ENCODE results near the gene PDIA6. TPM values are rescaled to one million over a fixed set of nuclear protein-coding genes. Genes with fewer than 3 reads are reported as not detected.
"Not testable (repeated sequence)": the region's sequence is repeated elsewhere in the genome, so short reads cannot be mapped to it uniquely, and the experiment has no call there.

The PDIA6 gene
- total RNA-seq, 1 donor from 2014 or later = 210 TPM

GRCh38 chr2:10781746-10782145 is 30.8 kb downstream of the PDIA6 start:
- Mint-ChIP-seq H3K27me3 (ENCODE audit: low read depth) (no peaks in the 10 kb centered on the region), H3K27ac (no peak overlapping the region), H3K9me3 (no peaks in the 10 kb centered on the region), H3K4me1 (ENCODE audit: low read depth) (no peaks in the 10 kb centered on the region), H3K36me3 (ENCODE audit: low read depth) (peaks cover 65% of the 10 kb centered on the region), H3K4me3 (ENCODE audit: low read depth) (no peak overlapping the region)
- DNase-seq (ENCODE audit: low spot score) = no peak
- intact Hi-C loops (cut with micrococcal nuclease) = no loop called here

DNA sequence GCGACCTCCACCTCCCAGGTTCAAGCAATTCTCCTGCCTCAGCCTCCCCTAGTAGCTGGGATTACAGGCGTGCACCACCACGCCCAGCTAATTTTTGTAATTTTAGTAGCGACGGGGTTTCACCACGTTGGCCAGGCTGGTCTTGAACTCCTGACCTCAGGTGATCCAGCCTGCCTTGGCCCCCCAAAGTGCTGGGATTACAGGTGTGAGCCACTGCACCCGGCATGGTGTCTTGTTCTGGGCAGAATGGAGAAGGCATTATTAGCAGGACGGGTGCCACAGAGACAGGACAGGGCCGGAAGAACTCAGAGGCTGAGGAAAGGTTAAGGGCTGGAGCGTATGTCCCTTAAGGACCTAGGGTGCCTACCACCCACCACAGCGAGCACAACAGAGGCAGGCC is 31.8 kb downstream of the PDIA6 start:
- intact Hi-C loops (cut with micrococcal nuclease); H3K4me1 Mint-ChIP-seq (ENCODE audit: low read depth); H3K27ac Mint-ChIP-seq; H3K27me3 Mint-ChIP-seq (ENCODE audit: low read depth); H3K9me3 Mint-ChIP-seq; H3K4me3 Mint-ChIP-seq (ENCODE audit: low read depth); DNase-seq (ENCODE audit: low spot score): not testable (repeated sequence)
- peaks cover 56% of the 10 kb centered on the region for H3K36me3 Mint-ChIP-seq (ENCODE audit: low read depth)

- intact Hi-C loops (cut with micrococcal nuclease) = no loop called here
- Mint-ChIP-seq H3K4me1 (ENCODE audit: low read depth) (no peaks in the 10 kb centered on the region), H3K36me3 (ENCODE audit: low read depth) (peaks cover 53% of the 10 kb centered on the region), H3K27me3 (ENCODE audit: low read depth) (no peaks in the 10 kb centered on the region), H3K27ac (no peak overlapping the region), H3K4me3 (ENCODE audit: low read depth) (no peak overlapping the region), H3K9me3 (no peaks in the 10 kb centered on the region)
- DNase-seq (ENCODE audit: low spot score) = no peak
Observed at GRCh38 chr2:10780491-10780820, 32.1 kb downstream of the PDIA6 start.

DNA sequence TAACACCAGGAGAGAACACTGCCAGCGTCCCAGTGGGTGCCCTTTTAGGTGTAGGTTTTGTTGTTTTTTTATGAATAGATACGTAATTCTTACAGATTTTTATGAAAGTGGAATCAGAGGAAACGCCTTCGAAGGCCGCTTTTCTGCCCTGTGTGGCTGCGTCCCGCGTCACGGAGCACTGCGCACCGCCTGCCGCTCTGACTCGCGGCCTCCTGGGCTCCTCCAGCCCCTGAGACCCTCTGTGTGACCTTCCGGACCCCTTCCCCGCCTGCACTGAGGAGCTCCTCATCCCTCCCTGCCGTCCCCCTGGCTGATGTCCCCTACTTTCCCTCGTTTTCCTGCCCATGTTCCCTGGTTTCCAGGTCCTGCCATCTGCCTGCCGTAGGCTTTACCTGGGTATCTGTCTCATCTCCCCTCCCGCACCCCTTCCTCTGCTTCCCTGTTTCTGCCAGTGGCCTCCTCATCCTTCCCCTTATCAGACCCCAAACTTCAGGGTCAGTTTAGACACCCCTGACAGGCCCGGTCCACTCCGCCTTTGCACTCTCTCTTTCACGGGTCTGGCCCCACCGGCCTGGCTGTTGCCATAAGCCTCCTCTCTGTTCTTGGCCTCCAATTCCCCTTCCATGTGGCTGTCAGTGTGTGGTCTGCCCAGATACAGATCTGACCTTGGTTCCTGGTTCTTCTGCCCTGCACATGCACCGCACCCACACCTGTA is 32.7 kb downstream of the PDIA6 start:
- H3K36me3 Mint-ChIP-seq (ENCODE audit: low read depth) = peaks cover 48% of the 10 kb centered on the region
- no peak overlapping the region for H3K4me3 Mint-ChIP-seq (ENCODE audit: low read depth)
- no peak overlapping the region for H3K27ac Mint-ChIP-seq
- H3K9me3 Mint-ChIP-seq = no peaks in the 10 kb centered on the region
- DNase-seq (ENCODE audit: low spot score) = no peak
- intact Hi-C loops (cut with micrococcal nuclease) = no loop called here
- no peaks in the 10 kb centered on the region for H3K27me3 Mint-ChIP-seq (ENCODE audit: low read depth)
- H3K4me1 Mint-ChIP-seq (ENCODE audit: low read depth) = no peaks in the 10 kb centered on the region

DNA sequence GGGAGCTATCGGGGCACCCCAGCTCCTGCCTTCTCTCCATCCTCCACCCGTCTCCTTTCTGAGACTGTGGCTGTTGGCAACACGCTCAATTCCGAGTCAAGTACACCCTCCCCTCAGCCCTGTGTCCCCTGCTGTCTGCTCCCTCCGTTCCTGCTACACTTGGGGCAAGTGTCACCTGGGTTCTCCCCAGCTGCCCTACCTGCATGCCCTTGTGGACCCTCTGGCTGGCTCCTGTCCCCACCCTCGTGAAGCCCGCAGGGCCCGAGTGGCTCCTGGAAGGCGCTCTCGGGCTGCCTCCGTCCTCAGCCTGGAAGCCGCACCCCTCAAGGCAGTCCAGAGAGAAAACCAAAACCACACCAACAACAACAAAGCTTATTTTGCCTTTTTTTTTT is 33.9 kb downstream of the PDIA6 start:
- H3K9me3 Mint-ChIP-seq = no peaks in the 10 kb centered on the region
- H3K4me3 Mint-ChIP-seq (ENCODE audit: low read depth) = no peak overlapping the region
- no peaks in the 10 kb centered on the region for H3K4me1 Mint-ChIP-seq (ENCODE audit: low read depth)
- intact Hi-C loops (cut with micrococcal nuclease) = no loop called here
- H3K27ac Mint-ChIP-seq = no peak overlapping the region
- H3K27me3 Mint-ChIP-seq (ENCODE audit: low read depth) = no peaks in the 10 kb centered on the region
- DNase-seq (ENCODE audit: low spot score) = no peak
- peaks cover 36% of the 10 kb centered on the region for H3K36me3 Mint-ChIP-seq (ENCODE audit: low read depth)

GRCh38 chr2:10777842-10778723 is 34.5 kb downstream of the PDIA6 start:
- DNase-seq (ENCODE audit: low spot score) = no peak
- Mint-ChIP-seq H3K27ac (no peak overlapping the region), H3K4me3 (ENCODE audit: low read depth) (no peak overlapping the region), H3K36me3 (ENCODE audit: low read depth) (peaks cover 29% of the 10 kb centered on the region), H3K9me3 (no peaks in the 10 kb centered on the region), H3K27me3 (ENCODE audit: low read depth) (no peaks in the 10 kb centered on the region), H3K4me1 (ENCODE audit: low read depth) (no peaks in the 10 kb centered on the region)
- intact Hi-C loops (cut with micrococcal nuclease) = no loop called here

DNA sequence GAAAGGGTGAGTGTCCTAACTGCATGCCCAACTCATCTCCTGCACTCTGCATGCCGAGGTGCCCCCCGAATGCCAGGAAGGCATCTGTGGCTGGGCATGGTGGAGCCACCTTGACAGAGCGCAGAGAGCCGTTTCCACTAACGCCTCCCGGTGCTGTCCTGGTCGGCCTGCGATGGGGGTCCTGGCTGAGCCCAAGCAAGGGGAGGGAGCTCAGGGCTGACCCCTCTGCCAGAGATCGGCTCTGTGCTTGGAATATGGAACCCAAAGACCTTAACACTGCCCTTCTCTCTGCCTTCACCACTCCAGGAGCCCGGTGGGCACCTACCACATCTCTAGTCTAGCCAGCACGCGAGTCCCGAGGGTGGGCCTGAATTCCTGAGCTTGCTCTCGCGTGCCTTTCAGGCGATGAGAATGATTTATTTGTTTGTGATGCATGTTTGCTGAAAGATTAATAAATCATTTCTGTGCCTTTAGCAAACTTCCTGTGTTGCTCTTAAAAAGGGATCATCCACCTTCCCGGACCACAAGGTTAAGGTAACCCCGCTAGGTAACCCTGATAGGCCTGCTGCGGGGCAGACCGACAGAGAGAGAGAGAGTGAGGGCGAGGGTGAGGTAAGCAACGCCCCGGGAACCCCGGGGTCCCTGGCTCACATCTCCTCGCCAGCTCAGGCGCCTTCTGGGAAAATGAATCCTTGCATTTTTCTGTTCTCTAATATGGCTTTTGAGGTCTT is 35.3 kb downstream of the PDIA6 start:
- Mint-ChIP-seq H3K9me3 (no peaks in the 10 kb centered on the region), H3K36me3 (ENCODE audit: low read depth) (peaks cover 25% of the 10 kb centered on the region), H3K4me1 (ENCODE audit: low read depth) (no peaks in the 10 kb centered on the region), H3K4me3 (ENCODE audit: low read depth) (no peak overlapping the region), H3K27ac (no peak overlapping the region), H3K27me3 (ENCODE audit: low read depth) (no peaks in the 10 kb centered on the region)
- no peak for DNase-seq (ENCODE audit: low spot score)
- intact Hi-C loops (cut with micrococcal nuclease) = no loop called here

GRCh38 chr2:10776231-10776977 is 36.2 kb downstream of the PDIA6 start:
- H3K36me3 Mint-ChIP-seq (ENCODE audit: low read depth) = peaks cover 19% of the 10 kb centered on the region

GRCh38 chr2:10775831-10776230 is 36.8 kb downstream of the PDIA6 start:
- Mint-ChIP-seq H3K36me3 (ENCODE audit: low read depth) (peaks cover 13% of the 10 kb centered on the region), H3K4me1 (ENCODE audit: low read depth) (no peaks in the 10 kb centered on the region), H3K4me3 (ENCODE audit: low read depth) (no peak overlapping the region), H3K27ac (no peak overlapping the region), H3K27me3 (ENCODE audit: low read depth) (no peaks in the 10 kb centered on the region), H3K9me3 (no peaks in the 10 kb centered on the region)
- no peak for DNase-seq (ENCODE audit: low spot score)
- intact Hi-C loops (cut with micrococcal nuclease) = no loop called here

More at GRCh38 chr2:10776231-10776977, 36.2 kb downstream of the PDIA6 start:
- no peak for DNase-seq (ENCODE audit: low spot score)
- Mint-ChIP-seq H3K9me3 (no peaks in the 10 kb centered on the region), H3K4me1 (ENCODE audit: low read depth) (no peaks in the 10 kb centered on the region), H3K27ac (no peak overlapping the region), H3K27me3 (ENCODE audit: low read depth) (no peaks in the 10 kb centered on the region), H3K4me3 (ENCODE audit: low read depth) (no peak overlapping the region)
- intact Hi-C loops (cut with micrococcal nuclease) = no loop called here

DNA sequence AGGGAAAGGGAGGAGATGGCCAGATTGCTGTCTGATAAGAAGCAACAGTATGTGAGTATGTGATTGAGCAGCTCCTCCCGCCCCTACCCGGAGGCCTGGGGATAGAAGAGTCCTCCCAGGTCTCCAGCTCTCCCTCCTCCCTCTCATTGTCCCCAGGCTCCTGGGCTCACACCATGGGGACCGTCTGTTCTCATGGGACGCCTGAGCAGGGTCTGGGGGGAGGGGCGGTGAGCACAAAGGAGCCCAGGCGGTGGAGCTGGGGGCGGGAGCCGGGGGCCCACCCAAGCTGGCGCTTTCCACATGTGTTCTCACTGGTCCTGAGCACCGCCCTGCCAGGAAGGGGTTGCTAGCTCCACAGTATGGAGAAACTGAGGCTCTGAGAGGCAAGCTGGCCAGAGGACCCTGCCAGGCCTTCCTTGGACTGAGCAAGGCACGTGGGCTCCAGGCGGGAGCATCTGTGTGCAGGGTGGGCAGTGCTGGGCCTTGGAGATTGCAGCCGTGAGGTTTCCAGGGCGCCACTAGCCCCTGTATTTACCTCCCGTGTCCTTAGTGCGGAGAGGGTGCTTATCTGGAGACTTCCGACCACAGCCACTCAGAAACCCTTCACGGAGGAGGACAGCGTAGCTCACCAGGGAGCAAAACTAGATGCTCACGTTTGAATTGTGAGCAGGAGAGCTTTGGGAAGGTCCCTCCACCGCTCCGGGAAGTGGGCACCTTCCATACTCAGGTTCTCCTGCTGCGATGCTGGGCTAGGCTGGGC is 37.4 kb downstream of the PDIA6 start:
- intact Hi-C loops (cut with micrococcal nuclease) = no loop called here
- no peak overlapping the region for H3K4me3 Mint-ChIP-seq (ENCODE audit: low read depth)
- no peaks in the 10 kb centered on the region for H3K4me1 Mint-ChIP-seq (ENCODE audit: low read depth)
- no peak for DNase-seq (ENCODE audit: low spot score)
- H3K9me3 Mint-ChIP-seq = no peaks in the 10 kb centered on the region
- no peaks in the 10 kb centered on the region for H3K27me3 Mint-ChIP-seq (ENCODE audit: low read depth)
- no peak overlapping the region for H3K27ac Mint-ChIP-seq
- peaks cover 8% of the 10 kb centered on the region for H3K36me3 Mint-ChIP-seq (ENCODE audit: low read depth)

DNA sequence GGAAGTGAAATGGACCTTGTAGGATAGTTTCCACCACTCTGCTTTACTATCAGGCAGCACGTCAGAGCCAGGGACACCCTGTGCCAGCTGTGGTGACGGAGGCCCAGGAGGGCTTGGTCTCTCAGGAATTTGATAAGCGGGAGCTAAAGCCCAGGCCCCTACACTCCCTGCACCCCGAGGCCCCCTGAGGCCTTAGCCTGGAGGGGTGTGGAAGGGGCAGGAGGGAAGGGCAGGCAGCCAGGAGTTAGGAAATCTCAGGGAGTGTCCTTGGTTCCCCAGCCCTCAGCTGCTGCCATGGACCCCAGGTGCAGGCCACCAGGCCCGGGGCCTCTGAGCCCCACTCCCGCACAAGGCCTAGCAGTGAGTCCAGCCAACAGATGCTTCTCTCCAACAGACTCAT is 38.2 kb downstream of the PDIA6 start:
- peaks cover 3% of the 10 kb centered on the region for H3K36me3 Mint-ChIP-seq (ENCODE audit: low read depth)
- no peak overlapping the region for H3K4me3 Mint-ChIP-seq (ENCODE audit: low read depth)
- no peaks in the 10 kb centered on the region for H3K4me1 Mint-ChIP-seq (ENCODE audit: low read depth)
- intact Hi-C loops (cut with micrococcal nuclease) = no loop called here
- H3K27ac Mint-ChIP-seq = no peak overlapping the region
- H3K9me3 Mint-ChIP-seq = no peaks in the 10 kb centered on the region
- DNase-seq (ENCODE audit: low spot score) = no peak
- no peaks in the 10 kb centered on the region for H3K27me3 Mint-ChIP-seq (ENCODE audit: low read depth)

GRCh38 chr2:10773821-10774341 is 38.7 kb downstream of the PDIA6 start:
- DNase-seq (ENCODE audit: low spot score) = no peak
- Mint-ChIP-seq H3K27ac (no peak overlapping the region), H3K4me3 (ENCODE audit: low read depth) (no peak overlapping the region), H3K27me3 (ENCODE audit: low read depth) (no peaks in the 10 kb centered on the region), H3K4me1 (ENCODE audit: low read depth) (no peaks in the 10 kb centered on the region), H3K36me3 (ENCODE audit: low read depth) (peaks cover 3% of the 10 kb centered on the region), H3K9me3 (no peaks in the 10 kb centered on the region)
- intact Hi-C loops (cut with micrococcal nuclease) = no loop called here

All from activated T-helper 2 cell treated with anti-CD3 and anti-CD28 coated beads, Interferon-gamma antibody, Interleukin-2, Interleukin-4, amounts not matched to agents 10 μg/mL and 5 μg/mL and 100 μg/mL, durations not matched to agents 14 hours and 24 hours and 36 hours (primary cell).